ENCODE results near the gene GON7.
"Not testable (repeated sequence)": the region's sequence is repeated elsewhere in the genome, so short reads cannot be mapped to it uniquely, and the experiment has no call there.

DNA sequence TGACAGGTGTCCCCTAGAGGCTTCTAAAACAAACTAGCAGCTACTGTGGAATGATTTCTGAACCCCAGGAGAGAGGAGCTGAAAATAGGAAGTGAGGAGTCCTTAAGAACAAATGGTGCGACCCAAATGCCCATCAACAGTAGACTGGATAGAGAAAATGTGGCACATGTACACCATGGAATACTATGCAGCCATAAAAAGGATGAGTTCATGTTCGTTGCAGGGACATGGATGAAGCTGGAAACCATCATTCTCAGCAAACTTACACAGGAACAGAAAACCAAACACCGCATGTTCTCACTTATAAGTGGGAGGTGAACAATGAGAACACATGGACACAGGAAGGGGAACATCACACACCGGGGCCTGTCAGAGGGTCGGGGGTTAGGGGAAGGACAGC lies 26.2 kb upstream of the GON7 start:
- TF ChIP-seq, protein P1, sequence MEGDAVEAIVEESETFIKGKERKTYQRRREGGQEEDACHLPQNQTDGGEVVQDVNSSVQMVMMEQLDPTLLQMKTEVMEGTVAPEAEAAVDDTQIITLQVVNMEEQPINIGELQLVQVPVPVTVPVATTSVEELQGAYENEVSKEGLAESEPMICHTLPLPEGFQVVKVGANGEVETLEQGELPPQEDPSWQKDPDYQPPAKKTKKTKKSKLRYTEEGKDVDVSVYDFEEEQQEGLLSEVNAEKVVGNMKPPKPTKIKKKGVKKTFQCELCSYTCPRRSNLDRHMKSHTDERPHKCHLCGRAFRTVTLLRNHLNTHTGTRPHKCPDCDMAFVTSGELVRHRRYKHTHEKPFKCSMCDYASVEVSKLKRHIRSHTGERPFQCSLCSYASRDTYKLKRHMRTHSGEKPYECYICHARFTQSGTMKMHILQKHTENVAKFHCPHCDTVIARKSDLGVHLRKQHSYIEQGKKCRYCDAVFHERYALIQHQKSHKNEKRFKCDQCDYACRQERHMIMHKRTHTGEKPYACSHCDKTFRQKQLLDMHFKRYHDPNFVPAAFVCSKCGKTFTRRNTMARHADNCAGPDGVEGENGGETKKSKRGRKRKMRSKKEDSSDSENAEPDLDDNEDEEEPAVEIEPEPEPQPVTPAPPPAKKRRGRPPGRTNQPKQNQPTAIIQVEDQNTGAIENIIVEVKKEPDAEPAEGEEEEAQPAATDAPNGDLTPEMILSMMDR (IDR thresholded peaks at IDR 0.05; ENCODE audit: borderline replicate concordance, extremely low read depth, low read length, poor library complexity, severe bottlenecking) = not testable (repeated sequence)
- not testable (repeated sequence) for TF ChIP-seq EZH2 (IDR thresholded peaks at IDR 0.05; ENCODE audit: borderline replicate concordance, low read depth, low read length, severe bottlenecking)

Data from DND-41 (cell line).